Panc1 (cell line): ENCODE data around the gene EPYC. TPM values are rescaled to one million over a fixed set of nuclear protein-coding genes. Genes with fewer than 3 reads are reported as not detected.

Experiments
- ATAC-seq: fragments of 200-7000 bp; cut with Tn5 transposase; 2 replicates; pipeline ENCODE4 v1.9.1; 2020; ENCODE audit warnings: mild to moderate bottlenecking, moderate library complexity
- BruUV-seq: library from RNA; stranded (reverse); fragments of 400-500 nt; replicated peaks from 2 replicates; lab custom pipeline; 2021; lab: Mats Ljungman, UMichigan
- CTCF ChIA-PET: fragments of 300-600 bp; sonication (Branson Sonifier 250); formaldehyde crosslinking; loops from one replicate; lab custom pipeline; 2022; ENCODE audit warnings: antibody characterized with exemption; lab: Charles Lee
- POLR2A ChIA-PET: fragments of 300-600 bp; sonication (Branson Sonifier 250); formaldehyde crosslinking; loops from one replicate; lab custom pipeline; 2022; ENCODE audit warnings: antibody characterized with exemption; lab: Charles Lee
- DNase-seq: peaks from one replicate; pipeline ENCODE4 v3.0.0-alpha.2; 2010; ENCODE audit warnings: low read depth, low spot score
- H3K27ac ChIP-seq: 2 replicates; pipeline ENCODE4 v1.5.1; 2011; ENCODE audit warnings: mild to moderate bottlenecking, low read length, inconsistent platforms
- H3K27me3 ChIP-seq: fragments of 200-500 bp; sonication (Bioruptor generic); 2 replicates; pipeline ENCODE4 v1.6.0; 2014; ENCODE audit warnings: low read length, inconsistent platforms; ENCODE audit not compliant: control insufficient read depth, insufficient read depth
- H3K36me3 ChIP-seq: fragments of 200-500 bp; sonication (Bioruptor generic); 2 replicates; pipeline ENCODE4 v1.5.1; 2014; ENCODE audit warnings: inconsistent platforms, mild to moderate bottlenecking, low read length, moderate library complexity; ENCODE audit not compliant: control insufficient read depth, insufficient read depth
- H3K4me1 ChIP-seq: 2 replicates; pipeline ENCODE4 v1.5.1; 2011; ENCODE audit warnings: inconsistent platforms, mild to moderate bottlenecking, low read length, moderate library complexity; ENCODE audit not compliant: control insufficient read depth, insufficient read depth
- H3K4me3 ChIP-seq, 2 experiments: 2 replicates each; pipeline ENCODE4 v1.5.1; 2011 to 2012; ENCODE audit warnings: low read depth in 2 of 2, low read length in 2 of 2, mild to moderate bottlenecking in 2 of 2, inconsistent platforms in 1 of 2, moderate library complexity in 1 of 2
- H3K9me3 ChIP-seq: fragments of 200-500 bp; sonication (Bioruptor generic); 2 replicates; pipeline ENCODE4 v1.5.1; 2014; ENCODE audit warnings: low read depth, mild to moderate bottlenecking, inconsistent platforms, low read length, moderate library complexity; ENCODE audit not compliant: control insufficient read depth, insufficient read depth
- CTCF ChIP-seq: fragments of 450-650 bp; IDR thresholded peaks from 2 replicates; pipeline ENCODE4 v1.5.1; 2017; ENCODE audit warnings: mild to moderate bottlenecking
- POLR2AphosphoS5 ChIP-seq: IDR thresholded peaks from 2 replicates; pipeline ENCODE4 v1.6.1; 2012; ENCODE audit warnings: mild to moderate bottlenecking, low read depth, low read length, moderate library complexity
- SIN3A ChIP-seq: IDR thresholded peaks from 2 replicates; pipeline ENCODE4 v1.6.1; 2012; ENCODE audit warnings: low read depth, mild to moderate bottlenecking, low read length, moderate library complexity, borderline replicate concordance; ENCODE audit not compliant: insufficient read depth
- TCF7L2 ChIP-seq: IDR thresholded peaks from 2 replicates; pipeline ENCODE4 v1.6.1; 2011; ENCODE audit warnings: mild to moderate bottlenecking, low read depth, low read length, inconsistent platforms
- in situ Hi-C: cut with HindIII; loops from 2 replicates; pipeline ENCODE4 v1.10.0; 2016; ENCODE audit warnings: low sequenced_read_pairs, low pct_unique_long_range_greater_than_20kb
- intact Hi-C: fragments of 100-400 bp; cut with micrococcal nuclease; formaldehyde crosslinking; loops from one replicate; pipeline ENCODE4 v1.10.0; 2022; ENCODE audit not compliant: unreplicated experiment
- total RNA-seq: library from RNA; stranded (reverse); gene quantifications from one replicate; pipeline ENCODE4 v1.2.1, GENCODE V29; 2021; ENCODE audit not compliant: unreplicated experiment
- TF ChIP-seq, protein P1 (sequence below), 2 experiments: IDR thresholded peaks; 2 replicates each; pipeline ENCODE4 v1.6.1; 2011 to 2012; ENCODE audit warnings: low read depth in 2 of 2, control low read depth in 1 of 2, low read length in 1 of 2, mild to moderate bottlenecking in 1 of 2, moderate library complexity in 1 of 2; ENCODE audit not compliant: insufficient read depth in 1 of 2

Gene EPYC
- total RNA-seq, 1 experiment from 2014 or later, result not detected

DNA sequence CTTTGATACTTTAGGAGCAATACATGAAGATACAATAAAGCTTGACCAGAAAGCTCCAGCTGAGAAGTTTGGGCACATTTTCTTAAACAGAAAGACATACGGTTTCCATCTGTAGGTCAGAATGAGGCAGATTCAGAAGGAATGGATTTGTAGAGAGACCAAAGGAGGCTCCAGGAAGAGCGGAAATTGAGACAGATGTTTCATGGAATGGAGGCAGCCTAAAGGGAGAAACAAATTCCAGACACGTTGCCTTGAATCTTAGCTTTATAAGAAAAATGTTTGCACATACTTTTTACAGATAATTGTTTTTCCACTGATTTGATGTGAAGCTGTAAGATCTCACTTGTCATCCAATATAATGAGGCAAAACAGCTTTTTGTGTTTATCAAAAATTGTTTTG, 24.8 kb downstream of the EPYC start:
- intact Hi-C loops (loop anchor here (2.0 kb wide), 3 partner anchors 129 to 375 kb away; no protein-coding TSS in a partner anchor), in situ Hi-C loops (no loop called here)
- Histone ChIP-seq H3K4me1 (no peaks in the 10 kb centered on the region), H3K9me3 (no peaks in the 10 kb centered on the region), H3K27ac (no peak overlapping the region), H3K27me3 (no peaks in the 10 kb centered on the region), H3K36me3 (no peaks in the 10 kb centered on the region), H3K4me3 (no peak overlapping the region)
- ATAC-seq (no peak), DNase-seq (no peak)
- no peak for TF ChIP-seq POLR2AphosphoS5
- no peak for TF ChIP-seq TCF7L2
- TF ChIP-seq CTCF, result no peak
- TF ChIP-seq, protein P1, sequence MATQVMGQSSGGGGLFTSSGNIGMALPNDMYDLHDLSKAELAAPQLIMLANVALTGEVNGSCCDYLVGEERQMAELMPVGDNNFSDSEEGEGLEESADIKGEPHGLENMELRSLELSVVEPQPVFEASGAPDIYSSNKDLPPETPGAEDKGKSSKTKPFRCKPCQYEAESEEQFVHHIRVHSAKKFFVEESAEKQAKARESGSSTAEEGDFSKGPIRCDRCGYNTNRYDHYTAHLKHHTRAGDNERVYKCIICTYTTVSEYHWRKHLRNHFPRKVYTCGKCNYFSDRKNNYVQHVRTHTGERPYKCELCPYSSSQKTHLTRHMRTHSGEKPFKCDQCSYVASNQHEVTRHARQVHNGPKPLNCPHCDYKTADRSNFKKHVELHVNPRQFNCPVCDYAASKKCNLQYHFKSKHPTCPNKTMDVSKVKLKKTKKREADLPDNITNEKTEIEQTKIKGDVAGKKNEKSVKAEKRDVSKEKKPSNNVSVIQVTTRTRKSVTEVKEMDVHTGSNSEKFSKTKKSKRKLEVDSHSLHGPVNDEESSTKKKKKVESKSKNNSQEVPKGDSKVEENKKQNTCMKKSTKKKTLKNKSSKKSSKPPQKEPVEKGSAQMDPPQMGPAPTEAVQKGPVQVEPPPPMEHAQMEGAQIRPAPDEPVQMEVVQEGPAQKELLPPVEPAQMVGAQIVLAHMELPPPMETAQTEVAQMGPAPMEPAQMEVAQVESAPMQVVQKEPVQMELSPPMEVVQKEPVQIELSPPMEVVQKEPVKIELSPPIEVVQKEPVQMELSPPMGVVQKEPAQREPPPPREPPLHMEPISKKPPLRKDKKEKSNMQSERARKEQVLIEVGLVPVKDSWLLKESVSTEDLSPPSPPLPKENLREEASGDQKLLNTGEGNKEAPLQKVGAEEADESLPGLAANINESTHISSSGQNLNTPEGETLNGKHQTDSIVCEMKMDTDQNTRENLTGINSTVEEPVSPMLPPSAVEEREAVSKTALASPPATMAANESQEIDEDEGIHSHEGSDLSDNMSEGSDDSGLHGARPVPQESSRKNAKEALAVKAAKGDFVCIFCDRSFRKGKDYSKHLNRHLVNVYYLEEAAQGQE (IDR thresholded peaks at IDR 0.05; ENCODE audit: insufficient read depth in 1 of 2, low read depth in 2 of 2, low read length in 1 of 2), result no peak
- no peak for TF ChIP-seq SIN3A
- POLR2A ChIA-PET, result no interaction called here
- CTCF ChIA-PET, result no interaction called here
- BruUV-seq, result no TSS peak

- ChIA-PET CTCF (interaction anchor here (0.6 kb wide), 1 partner anchor 52 kb away, joined by 5 read pairs; no protein-coding TSS in a partner anchor), POLR2A (no interaction called here)
- in situ Hi-C loops, result no loop called here
- no TSS peak for BruUV-seq
- ATAC-seq (no peak), DNase-seq (no peak)
- intact Hi-C loops, result loop anchor here (2.0 kb wide), 3 partner anchors 130 to 376 kb away; no protein-coding TSS in a partner anchor
- no peaks in the 10 kb centered on the region for H3K4me1 ChIP-seq
- TF ChIP-seq POLR2AphosphoS5, result no peak
- no peak for TF ChIP-seq CTCF
- TF ChIP-seq, protein P1 (IDR thresholded peaks at IDR 0.05; ENCODE audit: insufficient read depth in 1 of 2, low read depth in 2 of 2, low read length in 1 of 2), result no peak
- TF ChIP-seq SIN3A, result no peak
- no peak for TF ChIP-seq TCF7L2
- no peak overlapping the region for H3K4me3 ChIP-seq
- no peak overlapping the region for H3K27ac ChIP-seq
- H3K9me3 ChIP-seq, result no peaks in the 10 kb centered on the region
- H3K36me3 ChIP-seq, result no peaks in the 10 kb centered on the region
- H3K27me3 ChIP-seq, result no peaks in the 10 kb centered on the region
Observed at GRCh38 chr12:90979019-90979418, 25.8 kb downstream of the EPYC start.
